Ectodermal cell (in vitro differentiated cells): ENCODE results near the gene TCF19.

Experiments used
- H3K27ac ChIP-seq: 2 replicates; pipeline ENCODE4 v1.7.0; 2013; ENCODE audit warnings: mild to moderate bottlenecking, low read depth, low read length; ENCODE audit not compliant: insufficient read depth, poor library complexity, severe bottlenecking
- H3K27me3 ChIP-seq: 2 replicates; pipeline ENCODE4 v1.7.0; 2013; ENCODE audit warnings: mild to moderate bottlenecking, low read length; ENCODE audit not compliant: insufficient read depth, control insufficient read depth, poor library complexity, severe bottlenecking
- H3K36me3 ChIP-seq: one replicate; pipeline ENCODE4 v1.7.0; 2013; ENCODE audit warnings: low read length; ENCODE audit not compliant: control insufficient read depth, insufficient read depth
- H3K4me1 ChIP-seq: one replicate; pipeline ENCODE4 v1.7.0; 2013; ENCODE audit warnings: low read length; ENCODE audit not compliant: control insufficient read depth, insufficient read depth
- H3K4me3 ChIP-seq: 2 replicates; pipeline ENCODE4 v1.7.0; 2013; ENCODE audit warnings: low read depth, low read length, control low read depth; ENCODE audit not compliant: insufficient read depth
- H3K9me3 ChIP-seq: 2 replicates; pipeline ENCODE4 v1.7.0; 2013; ENCODE audit warnings: mild to moderate bottlenecking, low read length, moderate library complexity; ENCODE audit not compliant: control insufficient read depth
- WGBS, 2 experiments: methylation state at CpG; one replicate each; pipeline ENCODE4 v1.1.7; 2013; ENCODE audit warnings: missing lambda C conversion rate in 2 of 2; 5-methylcytosine and 5-hydroxymethylcytosine counted together

Gene TCF19

DNA sequence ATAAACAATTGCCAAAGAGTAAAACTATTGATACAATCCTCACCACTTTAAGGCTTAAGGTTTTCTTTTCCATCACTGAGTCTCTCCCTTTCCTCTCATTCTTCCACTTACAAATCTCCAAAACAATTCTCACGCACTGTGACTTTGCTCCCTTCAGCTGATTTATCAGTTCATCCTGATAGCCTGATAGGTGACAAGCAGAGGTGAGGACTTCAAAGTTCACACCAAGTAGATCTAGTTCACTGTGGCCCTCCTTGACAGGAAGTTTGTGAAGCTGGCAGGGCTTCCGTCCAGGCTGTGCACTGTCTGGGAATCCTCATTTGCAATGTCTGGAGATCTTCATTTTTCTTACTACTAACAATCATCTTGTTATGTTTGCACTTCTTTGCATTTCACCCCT, 47.2 kb downstream of the TCF19 start:
- WGBS, 2 experiments: 89 to 93% methylated on average over 2 of the region's 2 CpGs
- Histone ChIP-seq H3K4me1 (no peaks in the 10 kb centered on the region), H3K9me3 (no peaks in the 10 kb centered on the region), H3K36me3 (no peaks in the 10 kb centered on the region), H3K4me3 (no peak overlapping the region), H3K27me3 (no peaks in the 10 kb centered on the region), H3K27ac (no peak overlapping the region)

DNA sequence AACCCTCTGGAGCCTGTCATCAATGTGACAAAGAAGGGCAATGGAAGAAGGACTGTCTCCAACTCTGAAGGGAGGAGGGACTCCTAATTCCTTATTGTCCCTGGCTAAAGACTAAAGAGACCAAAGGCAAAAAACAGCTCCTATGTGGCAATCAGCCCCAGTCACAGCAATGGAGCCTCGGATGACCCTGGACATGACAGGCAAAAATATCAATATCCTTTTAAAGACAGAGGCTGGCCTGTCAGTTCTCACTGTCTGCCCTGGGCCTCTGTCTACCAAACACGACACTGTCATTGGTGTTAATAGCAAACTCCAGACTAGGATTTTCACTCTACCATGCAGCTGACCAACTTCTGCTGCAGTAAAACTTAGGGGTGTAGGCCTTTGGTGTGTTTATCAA, 50.1 kb downstream of the TCF19 start:
- H3K36me3 ChIP-seq: no peaks in the 10 kb centered on the region
- no peaks in the 10 kb centered on the region for H3K27me3 ChIP-seq
- no peak overlapping the region for H3K27ac ChIP-seq
- 75 to 84% methylated on average over 2 of the region's 2 CpGs for WGBS, 2 experiments
- no peak overlapping the region for H3K4me3 ChIP-seq
- H3K4me1 ChIP-seq: no peaks in the 10 kb centered on the region
- no peaks in the 10 kb centered on the region for H3K9me3 ChIP-seq

DNA sequence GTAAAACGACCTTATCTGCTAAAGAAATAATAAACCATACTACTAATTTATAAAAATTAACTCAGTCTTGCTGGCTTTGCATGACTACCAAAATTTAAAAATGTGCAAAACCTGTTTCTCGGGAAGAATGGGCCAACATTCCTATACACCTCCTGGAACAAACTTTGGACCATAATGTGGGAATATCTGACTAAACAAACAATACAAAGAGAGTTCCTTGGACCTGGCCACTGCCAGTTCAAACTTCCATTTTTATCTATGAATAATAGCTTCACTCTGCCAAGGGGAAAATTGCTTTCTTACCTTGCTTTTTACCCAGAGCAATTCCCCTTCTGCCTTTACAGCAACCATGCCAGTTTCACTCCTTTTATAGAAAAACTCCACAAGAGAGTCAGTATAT, 50.7 kb downstream of the TCF19 start:
- WGBS, 2 experiments: 91 to 96% methylated on average over 1 of the region's 2 CpGs
- H3K9me3 ChIP-seq: no peaks in the 10 kb centered on the region
- no peaks in the 10 kb centered on the region for H3K27me3 ChIP-seq
- H3K36me3 ChIP-seq: no peaks in the 10 kb centered on the region
- H3K27ac ChIP-seq: no peak overlapping the region
- H3K4me1 ChIP-seq: no peaks in the 10 kb centered on the region
- H3K4me3 ChIP-seq: no peak overlapping the region

DNA sequence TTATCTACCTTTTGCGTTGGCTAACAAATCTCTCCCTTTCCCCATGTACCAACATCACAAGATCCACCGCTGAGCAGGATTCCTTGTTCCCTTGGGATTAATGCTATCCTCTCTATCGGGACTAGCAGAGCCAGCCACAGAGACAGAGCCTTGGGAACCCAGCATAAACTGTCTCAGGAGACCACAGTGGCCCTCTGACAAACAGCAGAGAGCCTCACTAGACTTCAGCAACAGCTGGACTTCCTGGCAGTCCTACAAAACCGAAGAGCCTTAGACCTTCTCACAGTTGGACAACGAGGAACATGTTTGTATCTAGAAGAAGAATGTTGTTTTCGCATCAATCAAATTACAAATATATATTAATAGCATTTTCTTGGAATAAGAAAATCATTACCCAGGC, 51.7 kb downstream of the TCF19 start:
- WGBS, 2 experiments: 68 to 87% methylated on average over 4 to 6 of the region's 6 CpGs
- Histone ChIP-seq H3K27ac (no peak overlapping the region), H3K4me1 (no peaks in the 10 kb centered on the region), H3K27me3 (no peaks in the 10 kb centered on the region), H3K4me3 (no peak overlapping the region), H3K9me3 (no peaks in the 10 kb centered on the region), H3K36me3 (no peaks in the 10 kb centered on the region)

DNA sequence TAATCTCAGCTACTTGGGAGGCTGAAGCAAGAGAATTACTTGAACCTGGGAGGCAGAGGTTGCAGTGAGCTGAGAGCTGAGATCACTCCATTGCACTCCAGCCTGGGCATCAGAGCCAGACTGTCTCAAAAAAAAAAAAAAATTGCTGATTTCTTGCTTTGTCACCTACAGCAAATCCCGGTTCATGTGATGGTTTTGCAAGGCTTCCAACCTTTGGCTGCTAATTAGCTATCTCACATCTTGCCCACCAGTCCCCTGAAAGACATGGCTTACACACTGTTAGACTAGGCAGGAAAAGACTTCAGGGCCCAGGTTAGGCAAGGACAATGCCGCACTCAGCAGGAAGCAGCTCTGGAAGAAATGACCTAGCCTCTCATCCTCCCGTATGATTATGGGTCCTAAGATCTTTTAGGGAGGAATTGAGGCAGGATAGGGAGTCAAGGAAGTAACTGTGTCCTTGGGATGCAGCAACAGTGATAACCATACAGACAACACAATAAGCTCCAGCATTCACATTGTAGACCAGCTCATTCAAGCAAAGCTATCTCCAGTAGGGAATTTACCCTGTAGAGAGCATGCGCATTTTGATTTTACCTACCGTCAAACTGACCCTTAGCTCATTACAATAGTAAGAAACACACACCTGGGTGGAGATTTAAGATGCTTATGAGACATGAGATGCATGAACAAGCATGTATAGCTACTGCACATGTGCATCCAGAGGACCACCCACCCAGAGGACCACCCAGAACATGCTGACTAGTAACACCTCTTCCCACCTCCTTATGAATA, 52.5 kb downstream of the TCF19 start:
- WGBS, 2 experiments: 76 to 80% methylated on average over 5 of the region's 5 CpGs
- Histone ChIP-seq H3K9me3 (no peaks in the 10 kb centered on the region), H3K4me1 (no peaks in the 10 kb centered on the region), H3K27ac (no peak overlapping the region), H3K27me3 (no peaks in the 10 kb centered on the region), H3K36me3 (no peaks in the 10 kb centered on the region), H3K4me3 (no peak overlapping the region)
